ENCODE measurements around the gene REXO5.

- TF ChIP-seq, protein P1, sequence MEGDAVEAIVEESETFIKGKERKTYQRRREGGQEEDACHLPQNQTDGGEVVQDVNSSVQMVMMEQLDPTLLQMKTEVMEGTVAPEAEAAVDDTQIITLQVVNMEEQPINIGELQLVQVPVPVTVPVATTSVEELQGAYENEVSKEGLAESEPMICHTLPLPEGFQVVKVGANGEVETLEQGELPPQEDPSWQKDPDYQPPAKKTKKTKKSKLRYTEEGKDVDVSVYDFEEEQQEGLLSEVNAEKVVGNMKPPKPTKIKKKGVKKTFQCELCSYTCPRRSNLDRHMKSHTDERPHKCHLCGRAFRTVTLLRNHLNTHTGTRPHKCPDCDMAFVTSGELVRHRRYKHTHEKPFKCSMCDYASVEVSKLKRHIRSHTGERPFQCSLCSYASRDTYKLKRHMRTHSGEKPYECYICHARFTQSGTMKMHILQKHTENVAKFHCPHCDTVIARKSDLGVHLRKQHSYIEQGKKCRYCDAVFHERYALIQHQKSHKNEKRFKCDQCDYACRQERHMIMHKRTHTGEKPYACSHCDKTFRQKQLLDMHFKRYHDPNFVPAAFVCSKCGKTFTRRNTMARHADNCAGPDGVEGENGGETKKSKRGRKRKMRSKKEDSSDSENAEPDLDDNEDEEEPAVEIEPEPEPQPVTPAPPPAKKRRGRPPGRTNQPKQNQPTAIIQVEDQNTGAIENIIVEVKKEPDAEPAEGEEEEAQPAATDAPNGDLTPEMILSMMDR (IDR thresholded peaks at IDR 0.05): no peak
- no peak for TF ChIP-seq POLR2A (IDR thresholded peaks at IDR 0.05)
Measured at GRCh38 chr16:20870122-20870820, 63.9 kb downstream of the REXO5 start.

Data from stomach (tissue), 4 donors.